CD14-positive monocyte (primary cell): ENCODE data around the gene LIFR. TPM values are rescaled to one million over a fixed set of nuclear protein-coding genes. Genes with fewer than 3 reads are reported as not detected.

Source experiments
- DNase-seq, 3 donors: peaks; one replicate each; pipeline ENCODE4 v3.0.0-alpha.2; 2011 to 2022
- H2AFZ ChIP-seq: 2 replicates; pipeline ENCODE4 v1.6.0; 2012; ENCODE audit warnings: mild to moderate bottlenecking, low read depth, low read length, inconsistent platforms; ENCODE audit not compliant: insufficient read depth, poor library complexity, severe bottlenecking
- H3K27ac ChIP-seq, 2 donors: 1 replicate in 1 of 2; 2 replicates in 1 of 2; pipeline ENCODE4 v1.5.1; 2012 to 2013; ENCODE audit warnings: low read length in 2 of 2, control low read depth in 1 of 2, inconsistent platforms in 1 of 2, low read depth in 1 of 2, mild to moderate bottlenecking in 1 of 2
- H3K27me3 ChIP-seq, 2 donors: one replicate each; pipeline versions ENCODE4 v1.6.0 to v1.6.1; 2011 to 2013; ENCODE audit warnings: low read length in 2 of 2; ENCODE audit not compliant: control insufficient read depth in 2 of 2, insufficient read depth in 2 of 2
- H3K36me3 ChIP-seq, 2 donors: replicated peaks in 1 of 2; 1 replicate in 1 of 2; 2 replicates in 1 of 2; pipeline versions ENCODE4 v1.5.1 to v1.6.1; 2012 to 2013; ENCODE audit warnings: low read length in 2 of 2, control low read depth in 1 of 2, inconsistent platforms in 1 of 2, mild to moderate bottlenecking in 1 of 2; ENCODE audit not compliant: insufficient read depth in 2 of 2, control insufficient read depth in 1 of 2
- H3K4me1 ChIP-seq, 2 donors: 1 replicate in 1 of 2; 2 replicates in 1 of 2; pipeline versions ENCODE4 v1.5.1 to v1.6.1; 2012 to 2013; ENCODE audit warnings: low read length in 2 of 2, control low read depth in 1 of 2, inconsistent platforms in 1 of 2, mild to moderate bottlenecking in 1 of 2, moderate library complexity in 1 of 2; ENCODE audit not compliant: insufficient read depth in 2 of 2, control insufficient read depth in 1 of 2
- H3K4me2 ChIP-seq: replicated peaks from 2 replicates; pipeline ENCODE3; 2012; ENCODE audit warnings: low read length, moderate library complexity, mild to moderate bottlenecking; ENCODE audit not compliant: poor library complexity, severe bottlenecking; ENCODE audit errors: extremely low read depth
- H3K4me3 ChIP-seq, 3 experiments: fragments of 200-600 bp in 1 of 3; sonication (generic) in 1 of 3; replicated peaks in 1 of 3; 1 replicate in 2 of 3; 2 replicates in 1 of 3; pipeline ENCODE4 v1.5.1; 2011 to 2013; ENCODE audit warnings: low read length in 3 of 3, mild to moderate bottlenecking in 3 of 3, control low read depth in 2 of 3, low read depth in 2 of 3, inconsistent platforms in 1 of 3, moderate library complexity in 1 of 3
- H3K79me2 ChIP-seq: 2 replicates; pipeline ENCODE4 v1.6.0; 2012; ENCODE audit warnings: mild to moderate bottlenecking, control low read depth, inconsistent platforms, low read length, moderate library complexity; ENCODE audit not compliant: insufficient read depth
- H3K9ac ChIP-seq: 2 replicates; pipeline ENCODE4 v1.6.0; 2017; ENCODE audit warnings: low read length, mild to moderate bottlenecking; ENCODE audit not compliant: insufficient read depth, poor library complexity, severe bottlenecking
- H3K9me3 ChIP-seq, 2 donors: replicated peaks in 1 of 2; 1 replicate in 1 of 2; 2 replicates in 1 of 2; pipeline versions ENCODE4 v1.5.1 to v1.6.1; 2012 to 2013; ENCODE audit warnings: low read length in 2 of 2, control low read depth in 1 of 2; ENCODE audit not compliant: control insufficient read depth in 1 of 2, insufficient read depth in 1 of 2
- H4K20me1 ChIP-seq: 2 replicates; pipeline ENCODE4 v1.6.0; 2012; ENCODE audit warnings: mild to moderate bottlenecking, low read length, control low read depth, moderate library complexity; ENCODE audit not compliant: insufficient read depth
- H3K27ac Mint-ChIP-seq, 7 donors: one replicate each; pipeline ENCODE4 v1.8.0; 2020; ENCODE audit warnings: mild to moderate bottlenecking in 7 of 7, mixed read lengths in 7 of 7, moderate library complexity in 6 of 7, inconsistent platforms in 2 of 7
- H3K27me3 Mint-ChIP-seq, 3 donors: one replicate each; pipeline ENCODE4 v1.8.0; 2021 to 2022; ENCODE audit warnings: low read depth in 3 of 3, mild to moderate bottlenecking in 3 of 3, mixed read lengths in 3 of 3, moderate library complexity in 3 of 3, inconsistent platforms in 1 of 3
- H3K36me3 Mint-ChIP-seq, 2 donors: one replicate each; pipeline ENCODE4 v1.8.0; 2020; ENCODE audit warnings: mixed read lengths in 2 of 2, inconsistent platforms in 1 of 2, mild to moderate bottlenecking in 1 of 2
- H3K4me1 Mint-ChIP-seq: one replicate; pipeline ENCODE4 v1.8.0; 2020; ENCODE audit warnings: mild to moderate bottlenecking, mixed read lengths
- H3K4me3 Mint-ChIP-seq, 2 donors: one replicate each; pipeline ENCODE4 v1.8.0; 2020; ENCODE audit warnings: mild to moderate bottlenecking in 2 of 2, mixed read lengths in 2 of 2, moderate library complexity in 1 of 2
- H3K9me3 Mint-ChIP-seq, 7 donors: one replicate each; pipeline ENCODE4 v1.8.0; 2020 to 2022; ENCODE audit warnings: mixed read lengths in 7 of 7, mild to moderate bottlenecking in 6 of 7, moderate library complexity in 6 of 7, inconsistent platforms in 2 of 7
- WGBS: methylation state at CpG from one replicate; pipeline ENCODE4 v1.1.5; 2013; ENCODE audit warnings: missing lambda C conversion rate; ENCODE audit not compliant: insufficient coverage; 5-methylcytosine and 5-hydroxymethylcytosine counted together
- intact Hi-C, 2 donors: fragments of 100-400 bp; cut with micrococcal nuclease; formaldehyde crosslinking; loops; one replicate each; pipeline versions ENCODE4 v1.15.0 to v1.15.1; 2023
- polyA plus RNA-seq, 3 donors: library from polyadenylated mRNA; depleted of rRNA in 1 of 3; unstranded in 2 of 3; stranded (reverse) in 1 of 3; fragments of 300-500 nt in 2 of 3; fragments of >200 nt in 1 of 3; fragmentation: Illumina TruSeq in 2 of 3; gene quantifications; 1 replicate in 2 of 3; 2 replicates in 1 of 3; pipeline ENCODE4 v1.2.3, GENCODE V29; 2012 to 2021
- TF ChIP-seq, protein P1 (sequence below): fragments of 200-600 bp; IDR thresholded peaks from one replicate; pipeline ENCODE4 v1.8.0; 2022; ENCODE audit warnings: antibody characterized with exemption, mild to moderate bottlenecking

The LIFR gene
- polyA plus RNA-seq, 3 donors = not detected

DNA sequence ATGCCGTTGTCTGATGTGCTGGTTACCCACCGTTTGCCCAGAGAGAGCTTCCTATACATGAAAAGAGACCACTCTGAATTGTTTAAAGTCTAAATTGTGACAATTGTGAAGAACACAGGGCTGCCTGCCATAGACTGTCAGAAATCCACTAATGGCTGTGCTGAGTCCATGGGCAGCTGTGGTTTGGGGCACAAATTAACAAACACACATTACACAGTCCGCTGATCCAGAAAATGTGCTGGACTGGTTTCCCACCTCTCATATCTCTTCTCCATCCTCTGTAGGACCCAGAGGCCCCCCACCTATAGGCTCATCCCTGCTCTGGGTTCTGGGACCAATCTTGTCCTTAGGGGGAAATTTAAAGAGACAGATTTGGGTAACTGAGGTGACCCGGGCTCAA, 19.0 kb upstream of the LIFR start:
- intact Hi-C loops = no loop called here
- no peaks in the 10 kb centered on the region for H3K4me1 Mint-ChIP-seq
- no peak overlapping the region for H3K27ac Mint-ChIP-seq

DNA sequence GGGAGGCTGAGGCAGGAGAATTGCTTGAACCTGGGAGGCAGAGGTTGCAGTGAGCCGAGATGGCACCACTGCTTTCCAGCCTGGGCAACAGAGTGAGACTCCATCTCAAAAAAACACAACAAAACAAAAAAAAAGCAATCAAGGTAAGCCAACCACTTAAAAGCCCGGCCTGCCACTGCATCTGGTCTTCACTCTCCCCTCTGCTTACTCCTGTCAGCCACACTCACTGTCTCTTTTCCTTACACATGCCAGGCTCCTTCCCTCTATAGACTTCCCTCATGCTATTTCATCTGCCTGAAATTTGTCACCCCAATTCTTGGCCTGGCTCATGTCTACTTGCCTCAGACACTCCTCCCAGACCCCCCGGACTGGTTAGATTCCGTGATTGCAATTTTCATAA, 17.6 kb upstream of the LIFR start:
- TF ChIP-seq, protein P1, sequence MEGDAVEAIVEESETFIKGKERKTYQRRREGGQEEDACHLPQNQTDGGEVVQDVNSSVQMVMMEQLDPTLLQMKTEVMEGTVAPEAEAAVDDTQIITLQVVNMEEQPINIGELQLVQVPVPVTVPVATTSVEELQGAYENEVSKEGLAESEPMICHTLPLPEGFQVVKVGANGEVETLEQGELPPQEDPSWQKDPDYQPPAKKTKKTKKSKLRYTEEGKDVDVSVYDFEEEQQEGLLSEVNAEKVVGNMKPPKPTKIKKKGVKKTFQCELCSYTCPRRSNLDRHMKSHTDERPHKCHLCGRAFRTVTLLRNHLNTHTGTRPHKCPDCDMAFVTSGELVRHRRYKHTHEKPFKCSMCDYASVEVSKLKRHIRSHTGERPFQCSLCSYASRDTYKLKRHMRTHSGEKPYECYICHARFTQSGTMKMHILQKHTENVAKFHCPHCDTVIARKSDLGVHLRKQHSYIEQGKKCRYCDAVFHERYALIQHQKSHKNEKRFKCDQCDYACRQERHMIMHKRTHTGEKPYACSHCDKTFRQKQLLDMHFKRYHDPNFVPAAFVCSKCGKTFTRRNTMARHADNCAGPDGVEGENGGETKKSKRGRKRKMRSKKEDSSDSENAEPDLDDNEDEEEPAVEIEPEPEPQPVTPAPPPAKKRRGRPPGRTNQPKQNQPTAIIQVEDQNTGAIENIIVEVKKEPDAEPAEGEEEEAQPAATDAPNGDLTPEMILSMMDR = no peak
- Histone ChIP-seq H3K36me3 (no peaks in the 10 kb centered on the region), H3K27ac (no peak overlapping the region), H3K4me1 (no peaks in the 10 kb centered on the region), H3K9ac (no peak overlapping the region), H3K27me3 (peaks cover 2 to 7% of the 10 kb centered on the region in 2 donors), H2AFZ (no peak overlapping the region), H3K4me2 (no peak overlapping the region), H3K9me3 (no peaks in the 10 kb centered on the region), H4K20me1 (no peaks in the 10 kb centered on the region), H3K4me3 (no peak overlapping the region), H3K79me2 (no peaks in the 10 kb centered on the region)
- Mint-ChIP-seq H3K27ac (no peak overlapping the region), H3K9me3 (peaks cover 0 to 2% (median 0%) of the 10 kb centered on the region in 7 donors), H3K36me3 (no peaks in the 10 kb centered on the region), H3K27me3 (peaks cover 4 to 19% (median 12%) of the 10 kb centered on the region in 3 donors), H3K4me1 (no peaks in the 10 kb centered on the region), H3K4me3 (no peak overlapping the region)
- no peak for DNase-seq
- intact Hi-C loops = no loop called here
- 93% methylated on average over 3 of the region's 4 CpGs for WGBS

More for the DNA sequence above, 19.0 kb upstream of the LIFR start:
- no peak for DNase-seq
- Histone ChIP-seq H3K27me3 (peaks cover 2 to 8% of the 10 kb centered on the region in 2 donors), H2AFZ (no peak overlapping the region), H3K9ac (no peak overlapping the region), H3K4me2 (no peak overlapping the region), H3K9me3 (no peaks in the 10 kb centered on the region), H3K27ac (no peak overlapping the region), H4K20me1 (no peaks in the 10 kb centered on the region), H3K36me3 (no peaks in the 10 kb centered on the region), H3K4me3 (no peak overlapping the region), H3K79me2 (no peaks in the 10 kb centered on the region), H3K4me1 (no peaks in the 10 kb centered on the region)
- H3K27me3 Mint-ChIP-seq = peaks cover 5 to 20% (median 14%) of the 10 kb centered on the region in 3 donors
- TF ChIP-seq, protein P1 = no peak
- peaks cover 0 to 2% (median 0%) of the 10 kb centered on the region in 7 donors for H3K9me3 Mint-ChIP-seq
- no peak overlapping the region for H3K4me3 Mint-ChIP-seq
- WGBS = 100% methylated on average over 1 of the region's 4 CpGs
- H3K36me3 Mint-ChIP-seq = no peaks in the 10 kb centered on the region
